Ovary (tissue), 9 donors: ENCODE results near the gene SPIN1. TPM values are rescaled to one million over a fixed set of nuclear protein-coding genes. Genes with fewer than 3 reads are reported as not detected.

Experiments
- DNase-seq, 5 donors: peaks; one replicate each; pipeline ENCODE4 v3.0.0-alpha.2; 2019 to 2020
- H3K27ac ChIP-seq, 2 donors: fragments of 200-600 bp; one replicate each; pipeline versions ENCODE4 v1.5.1 to v1.8.0; 2019 to 2022
- H3K27me3 ChIP-seq: fragments of 200-600 bp; one replicate; pipeline ENCODE4 v1.8.0; 2022
- H3K36me3 ChIP-seq: fragments of 200-600 bp; sonication (generic); one replicate; pipeline ENCODE4 v1.5.1; 2019
- H3K4me1 ChIP-seq: one replicate; pipeline ENCODE4 v1.8.1; 2013; ENCODE audit warnings: mild to moderate bottlenecking, moderate library complexity; ENCODE audit not compliant: insufficient read depth
- H3K4me3 ChIP-seq: fragments of 200-600 bp; sonication (generic); one replicate; pipeline ENCODE4 v1.5.1; 2017
- H3K9me3 ChIP-seq, 2 donors: fragments of 200-600 bp in 1 of 2; sonication (generic) in 1 of 2; one replicate each; pipeline versions ENCODE4 v1.5.1 to v1.8.1; 2013 to 2019; ENCODE audit warnings: mild to moderate bottlenecking in 1 of 2, moderate library complexity in 1 of 2
- CTCF ChIP-seq, 3 donors: fragments of 450-650 bp in 2 of 3; fragments of 200-600 bp in 1 of 3; IDR thresholded peaks; one replicate each; pipeline versions ENCODE4 v1.5.1 to v1.8.0; 2016 to 2022; ENCODE audit warnings: antibody characterized with exemption in 3 of 3, mild to moderate bottlenecking in 1 of 3
- EP300 ChIP-seq: sonication (generic); formaldehyde crosslinking; IDR thresholded peaks from one replicate; pipeline ENCODE4 v1.6.1; 2017; ENCODE audit warnings: antibody characterized with exemption
- POLR2A ChIP-seq: fragments of 450-650 bp; IDR thresholded peaks from one replicate; pipeline ENCODE4 v1.6.1; 2017; ENCODE audit warnings: antibody characterized with exemption, mild to moderate bottlenecking, moderate library complexity
- WGBS, 3 donors: extraction: QIAGEN DNeasy Blood & Tissue Kit in 1 of 3; methylation state at CpG; one replicate each; pipeline versions ENCODE4 v1.1.5 to v1.1.7; 2013 to 2017; 5-methylcytosine and 5-hydroxymethylcytosine counted together
- intact Hi-C, 4 donors: fragments of 100-400 bp; cut with DNase I; formaldehyde crosslinking; loops; one replicate each; pipeline versions ENCODE4 v1.11.0 to v1.15.1; 2022 to 2023
- polyA plus RNA-seq, 2 donors: library from polyadenylated mRNA; stranded (reverse); fragments of 200-250 nt in 1 of 2; fragments of 350-450 nt in 1 of 2; fragmentation: Illumina TruSeq in 1 of 2; extraction: RNeasy Lipid Tissue Mini Kit (QIAGEN cat#74804) in 1 of 2; gene quantifications; one replicate each; pipeline ENCODE4 v1.2.3, GENCODE V29; 2013 to 2014
- total RNA-seq, 7 donors: library from RNA; depleted of rRNA in 2 of 7; stranded (reverse); fragments of >200 nt in 2 of 7; fragmentation: NEBNext Ultra II Directional in 3 of 7; extraction: Animal tissue kit (Norgen Biotek cat#: 25700) in 3 of 7; gene quantifications; one replicate each; pipeline versions ENCODE4 v1.1.0 to v1.2.4, GENCODE V29; 2016 to 2023
- donor health status: DM: no; HTN: no; CAD: no; lungs with moderate emphysema.
- donor health status: DM: no; HTN: no; CAD: no.
- donor health status: Bipolar disorder and iron deficiency.
- donor health status: DM: yes; HTN: yes; CAD: no.
- donor health status: DM: no; HTN: no; CAD: no.
- donor health status: DM: yes; HTN: yes; CAD: no.

The SPIN1 gene
- total and polyA plus RNA-seq, 9 donors, result 61.4 to 144 (median 107) TPM

GRCh38 chr9:88503845-88504764, 115.9 kb downstream of the SPIN1 start:
- no peaks in the 10 kb centered on the region for H3K27me3 ChIP-seq
- H3K36me3 ChIP-seq, result no peaks in the 10 kb centered on the region
- DNase-seq, result no peak
- H3K4me1 ChIP-seq, result no peaks in the 10 kb centered on the region
- intact Hi-C loops, result no loop called here
- no peaks in the 10 kb centered on the region for H3K9me3 ChIP-seq
- 96% methylated on average over 17 of the region's 17 CpGs for WGBS, 3 donors
- no peak overlapping the region for H3K27ac ChIP-seq
- H3K4me3 ChIP-seq, result no peak overlapping the region
- no peak for TF ChIP-seq EP300

GRCh38 chr9:88508326-88508725, 120.1 kb downstream of the SPIN1 start:
- Histone ChIP-seq H3K36me3 (no peaks in the 10 kb centered on the region), H3K9me3 (no peaks in the 10 kb centered on the region), H3K4me1 (no peaks in the 10 kb centered on the region), H3K27ac (no peak overlapping the region), H3K27me3 (no peaks in the 10 kb centered on the region), H3K4me3 (no peak overlapping the region)
- intact Hi-C loops, result no loop called here
- TF ChIP-seq CTCF (IDR thresholded peaks at IDR 0.05) (no peak), EP300 (no peak), POLR2A (no peak)
- no peak for DNase-seq
- 92 to 95% (median 95%) methylated on average over 2 of the region's 2 CpGs for WGBS, 3 donors

GRCh38 chr9:88511906-88512305, 123.7 kb downstream of the SPIN1 start:
- WGBS, 3 donors, result 72 to 75% (median 74%) methylated on average over 4 of the region's 4 CpGs
- H3K4me3 ChIP-seq, result no peak overlapping the region
- DNase-seq, result no peak
- no peaks in the 10 kb centered on the region for H3K36me3 ChIP-seq
- H3K9me3 ChIP-seq, result no peaks in the 10 kb centered on the region
- no peak overlapping the region for H3K27ac ChIP-seq
- intact Hi-C loops, result loop anchor here in 1 of 4 donors (10.0 kb wide), 1 partner anchor 47 kb away; no protein-coding TSS in a partner anchor
- no peaks in the 10 kb centered on the region for H3K4me1 ChIP-seq
- no peaks in the 10 kb centered on the region for H3K27me3 ChIP-seq
- TF ChIP-seq CTCF (IDR thresholded peaks at IDR 0.05) (no peak), POLR2A (no peak), EP300 (no peak)

- Histone ChIP-seq H3K27ac (no peak overlapping the region), H3K4me1 (no peaks in the 10 kb centered on the region), H3K36me3 (no peaks in the 10 kb centered on the region), H3K4me3 (no peak overlapping the region), H3K27me3 (no peaks in the 10 kb centered on the region), H3K9me3 (no peaks in the 10 kb centered on the region)
- TF ChIP-seq POLR2A (no peak), CTCF (IDR thresholded peaks at IDR 0.05) (no peak), EP300 (no peak)
- intact Hi-C loops, result loop anchor here in 1 of 4 donors (10.0 kb wide), 1 partner anchor 49 kb away; no protein-coding TSS in a partner anchor
- 95 to 97% (median 95%) methylated on average over 6 of the region's 6 CpGs for WGBS, 3 donors
- no peak for DNase-seq
Observed at GRCh38 chr9:88514247-88514646, 126.0 kb downstream of the SPIN1 start.

- no peaks in the 10 kb centered on the region for H3K9me3 ChIP-seq
- no peaks in the 10 kb centered on the region for H3K27me3 ChIP-seq
- no peak overlapping the region for H3K27ac ChIP-seq
- TF ChIP-seq CTCF (IDR thresholded peaks at IDR 0.05) (no peak), POLR2A (no peak), EP300 (no peak)
- no peaks in the 10 kb centered on the region for H3K36me3 ChIP-seq
- intact Hi-C loops, result no loop called here
- no peak overlapping the region for H3K4me3 ChIP-seq
- 36 to 41% (median 38%) methylated on average over 4 of the region's 4 CpGs for WGBS, 3 donors
- no peak for DNase-seq
- H3K4me1 ChIP-seq, result no peaks in the 10 kb centered on the region
Observed at GRCh38 chr9:88521308-88521707, 133.1 kb downstream of the SPIN1 start.
